ENCODE data around the gene PHLDB1. TPM values are rescaled to one million over a fixed set of nuclear protein-coding genes. Genes with fewer than 3 reads are reported as not detected.

PHLDB1 gene
- total and polyA plus RNA-seq, 2 donors (not counting 3 experiments of a cell fraction or from before 2014, with no cell fraction given): 99.7 to 183 TPM

GRCh38 chr11:118671254-118671653 is 63.8 kb downstream of the PHLDB1 start:
- CTCF ChIA-PET: interaction anchor here (1.1 kb wide), 1 partner anchor 18 kb away, joined by 6 read pairs; no protein-coding TSS in a partner anchor
- peaks cover 11 to 20% of the 10 kb centered on the region in 2 experiments for H3K27me3 ChIP-seq (ENCODE audit: control insufficient read depth in 2 of 2, insufficient read depth in 2 of 2, low read length in 2 of 2)
- TF ChIP-seq JUN (IDR thresholded peaks at IDR 0.05; ENCODE audit: borderline replicate concordance, insufficient read depth, insufficient read length, low read depth): no peak
- no peak for TF ChIP-seq GATA2 (IDR thresholded peaks at IDR 0.05; ENCODE audit: insufficient read depth, insufficient read length, low read depth, low read length)
- no peak for TF ChIP-seq EZH2 (IDR thresholded peaks at IDR 0.05; ENCODE audit: borderline replicate concordance, low read depth, low read length, severe bottlenecking)
- no peak for TF ChIP-seq MYC (IDR thresholded peaks at IDR 0.05; ENCODE audit: low read depth, low read length)
- TF ChIP-seq, protein P1, sequence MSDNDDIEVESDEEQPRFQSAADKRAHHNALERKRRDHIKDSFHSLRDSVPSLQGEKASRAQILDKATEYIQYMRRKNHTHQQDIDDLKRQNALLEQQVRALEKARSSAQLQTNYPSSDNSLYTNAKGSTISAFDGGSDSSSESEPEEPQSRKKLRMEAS (IDR thresholded peaks at IDR 0.05; ENCODE audit: insufficient read depth, insufficient read length): no peak
- TF ChIP-seq POLR2AphosphoS5 (IDR thresholded peaks at IDR 0.05; ENCODE audit: insufficient read depth, low read depth, low read length): no peak
- TF ChIP-seq FOS (IDR thresholded peaks at IDR 0.05; ENCODE audit: borderline replicate concordance, insufficient read depth, low read length): no peak
- TF ChIP-seq, protein P2, sequence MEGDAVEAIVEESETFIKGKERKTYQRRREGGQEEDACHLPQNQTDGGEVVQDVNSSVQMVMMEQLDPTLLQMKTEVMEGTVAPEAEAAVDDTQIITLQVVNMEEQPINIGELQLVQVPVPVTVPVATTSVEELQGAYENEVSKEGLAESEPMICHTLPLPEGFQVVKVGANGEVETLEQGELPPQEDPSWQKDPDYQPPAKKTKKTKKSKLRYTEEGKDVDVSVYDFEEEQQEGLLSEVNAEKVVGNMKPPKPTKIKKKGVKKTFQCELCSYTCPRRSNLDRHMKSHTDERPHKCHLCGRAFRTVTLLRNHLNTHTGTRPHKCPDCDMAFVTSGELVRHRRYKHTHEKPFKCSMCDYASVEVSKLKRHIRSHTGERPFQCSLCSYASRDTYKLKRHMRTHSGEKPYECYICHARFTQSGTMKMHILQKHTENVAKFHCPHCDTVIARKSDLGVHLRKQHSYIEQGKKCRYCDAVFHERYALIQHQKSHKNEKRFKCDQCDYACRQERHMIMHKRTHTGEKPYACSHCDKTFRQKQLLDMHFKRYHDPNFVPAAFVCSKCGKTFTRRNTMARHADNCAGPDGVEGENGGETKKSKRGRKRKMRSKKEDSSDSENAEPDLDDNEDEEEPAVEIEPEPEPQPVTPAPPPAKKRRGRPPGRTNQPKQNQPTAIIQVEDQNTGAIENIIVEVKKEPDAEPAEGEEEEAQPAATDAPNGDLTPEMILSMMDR (IDR thresholded peaks at IDR 0.05; ENCODE audit: extremely low read depth in 1 of 2, insufficient read depth in 1 of 2, low read depth in 1 of 2, low read length in 2 of 2): no peak
- no peaks in the 10 kb centered on the region for H3K9me3 ChIP-seq (replicated peaks; ENCODE audit: control insufficient read depth, insufficient read depth, low read length)
- H3K36me3 ChIP-seq (ENCODE audit: control insufficient read depth in 2 of 2, extremely low read depth in 1 of 2, insufficient read depth in 2 of 2, low read length in 2 of 2): no peaks in the 10 kb centered on the region
- no peak overlapping the region for H2AFZ ChIP-seq (ENCODE audit: low read depth, low read length)
- dilution Hi-C loops (cut with MboI; ENCODE audit: extremely low pct_ligation_motif_present, low sequenced_read_pairs) (no loop called here), intact Hi-C loops (cut with micrococcal nuclease) (no loop called here)
- H3K79me2 ChIP-seq (ENCODE audit: control insufficient read depth, insufficient read depth, low read length): no peaks in the 10 kb centered on the region
- H3K4me1 ChIP-seq (ENCODE audit: control insufficient read depth, extremely low read depth, insufficient read depth, low read length): no peaks in the 10 kb centered on the region
- no peak for DNase-seq (ENCODE audit: low read depth, low spot score)
- BruUV-seq (replicated peaks): no TSS peak
- H4K20me1 ChIP-seq (replicated peaks; ENCODE audit: control insufficient read depth, extremely low read depth, insufficient read depth, low read length): no peaks in the 10 kb centered on the region
- no peak overlapping the region for H3K9ac ChIP-seq (replicated peaks; ENCODE audit: extremely low read depth, insufficient read depth, low read length)
- H3K4me2 ChIP-seq (ENCODE audit: insufficient read depth, low read length): no peak overlapping the region
- no peak overlapping the region for H3K4me3 ChIP-seq (replicated peaks in 1 of 3; ENCODE audit: insufficient read depth in 1 of 3, low read depth in 1 of 3, low read length in 3 of 3)
- H3K9me1 ChIP-seq (replicated peaks; ENCODE audit: control insufficient read depth, extremely low read depth, insufficient read depth, low read length): no peaks in the 10 kb centered on the region
- H3K27ac ChIP-seq (ENCODE audit: insufficient read depth, low read depth, low read length): no peak overlapping the region
- no peak for FAIRE-seq
- POLR2A ChIA-PET: no interaction called here
